Sigmoid colon (tissue), 4 donors: ENCODE data around the gene RNF7.

Experiments used
- CTCF ChIP-seq, 4 experiments: fragments of 450-650 bp in 3 of 4; fragments of 200-600 bp in 1 of 4; IDR thresholded peaks; one replicate each; pipeline ENCODE4 v1.5.1; 2016 to 2019; ENCODE audit warnings: antibody characterized with exemption in 4 of 4, mild to moderate bottlenecking in 3 of 4, moderate library complexity in 2 of 4
- EP300 ChIP-seq, 4 donors: sonication (generic); formaldehyde crosslinking; IDR thresholded peaks; one replicate each; pipeline ENCODE4 v1.6.1; 2017; ENCODE audit warnings: antibody characterized with exemption in 4 of 4
- POLR2A ChIP-seq, 2 donors: fragments of 450-650 bp; IDR thresholded peaks; one replicate each; pipeline ENCODE4 v1.6.1; 2016; ENCODE audit warnings: antibody characterized with exemption in 2 of 2, mild to moderate bottlenecking in 2 of 2, moderate library complexity in 2 of 2

- TF ChIP-seq POLR2A (IDR thresholded peaks at IDR 0.05) (no peak), EP300 (IDR thresholded peaks at IDR 0.05) (no peak), CTCF (IDR thresholded peaks at IDR 0.05) (no peak)
Measured at GRCh38 chr3:141793476-141794260, 55.6 kb downstream of the RNF7 start.
